Esophagus squamous epithelium (tissue), 5 donors: ENCODE results near the gene ZDHHC19. TPM values are rescaled to one million over a fixed set of nuclear protein-coding genes. Genes with fewer than 3 reads are reported as not detected.
"Not testable (repeated sequence)": the region's sequence is repeated elsewhere in the genome, so short reads cannot be mapped to it uniquely, and the experiment has no call there.

ENCODE experiments used
- DNase-seq: peaks from one replicate; lab custom pipeline; 2025; lab: John Stamatoyannopoulos, UW
- H3K27ac ChIP-seq, 4 donors: fragments of 200-600 bp; sonication (generic); one replicate each; pipeline ENCODE4 v1.5.1; 2016 to 2019; ENCODE audit warnings: mild to moderate bottlenecking in 1 of 4
- H3K27me3 ChIP-seq, 4 donors: fragments of 200-600 bp; sonication (generic); 1 replicate in 3 of 4; 2 replicates in 1 of 4; pipeline versions ENCODE4 v1.5.1 to v1.6.0; 2017 to 2021; ENCODE audit warnings: antibody characterized with exemption in 1 of 4
- H3K36me3 ChIP-seq, 3 donors: fragments of 200-600 bp; sonication (generic); one replicate each; pipeline ENCODE4 v1.5.1; 2016 to 2019
- H3K4me1 ChIP-seq, 3 donors: fragments of 200-600 bp; sonication (generic); one replicate each; pipeline ENCODE4 v1.5.1; 2017 to 2019
- H3K4me3 ChIP-seq, 4 donors: fragments of 200-600 bp; sonication (generic); 1 replicate in 3 of 4; 2 replicates in 1 of 4; pipeline ENCODE4 v1.5.1; 2016 to 2019; ENCODE audit warnings: mild to moderate bottlenecking in 2 of 4, moderate library complexity in 1 of 4
- H3K9me3 ChIP-seq, 3 donors: fragments of 200-600 bp; sonication (generic); one replicate each; pipeline ENCODE4 v1.5.1; 2016 to 2019
- CTCF ChIP-seq, 6 experiments: fragments of 450-650 bp in 4 of 6; fragments of 200-600 bp in 2 of 6; sonication (generic) in 2 of 6; IDR thresholded peaks; one replicate each; pipeline ENCODE4 v1.5.1; 2016 to 2019; ENCODE audit warnings: antibody characterized with exemption in 6 of 6, mild to moderate bottlenecking in 4 of 6, moderate library complexity in 4 of 6
- POLR2A ChIP-seq, 4 donors: fragments of 450-650 bp; IDR thresholded peaks; one replicate each; pipeline ENCODE4 v1.6.1; 2017; ENCODE audit warnings: antibody characterized with exemption in 4 of 4, mild to moderate bottlenecking in 4 of 4, moderate library complexity in 3 of 4
- WGBS, 2 donors: methylation state at CpG; one replicate each; pipeline ENCODE4 v1.1.5; 2018; 5-methylcytosine and 5-hydroxymethylcytosine counted together
- intact Hi-C: fragments of 100-400 bp; cut with DNase I; formaldehyde crosslinking; loops from one replicate; pipeline ENCODE4 v1.15.0; 2022
- total RNA-seq, 4 donors: library from RNA; depleted of rRNA; stranded (reverse); fragments of >200 nt; gene quantifications; one replicate each; pipeline ENCODE4 v1.1.0, GENCODE V29; 2016
- donor health status: DM: yes; HTN: yes; CAD: no.

Gene ZDHHC19
- total RNA-seq, 4 donors from 2014 or later = not detected

- DNase-seq = no peak
- Histone ChIP-seq H3K27me3 (no peaks in the 10 kb centered on the region), H3K4me3 (no peak overlapping the region), H3K4me1 (no peaks in the 10 kb centered on the region), H3K9me3 (no peaks in the 10 kb centered on the region), H3K27ac (no peak overlapping the region), H3K36me3 (peaks cover 7 to 74% (median 21%) of the 10 kb centered on the region in 3 donors)
- intact Hi-C loops = loop anchor here (5.0 kb wide), 1 partner anchor 265 kb away; the partner anchor contains the start of gene SMCO1
- no peak for TF ChIP-seq POLR2A (IDR thresholded peaks at IDR 0.05)
- TF ChIP-seq CTCF (IDR thresholded peaks at IDR 0.05) = no peak
- 91 to 96% methylated on average over 12 to 16 of the region's 16 CpGs for whole genome bisulfite sequencing, 2 donors
Observed at GRCh38 chr3:196251918-196252317, 40.7 kb upstream of the ZDHHC19 start.

- Histone ChIP-seq H3K4me3 (no peak overlapping the region), H3K9me3 (no peaks in the 10 kb centered on the region), H3K4me1 (no peaks in the 10 kb centered on the region), H3K36me3 (peaks cover 4 to 84% (median 22%) of the 10 kb centered on the region in 3 donors), H3K27ac (no peak overlapping the region), H3K27me3 (no peaks in the 10 kb centered on the region)
- WGBS, 2 donors = 77 to 93% methylated on average over 6 to 9 of the region's 13 CpGs
- TF ChIP-seq POLR2A (IDR thresholded peaks at IDR 0.05) (no peak), CTCF (IDR thresholded peaks at IDR 0.05) (no peak)
- intact Hi-C loops = no loop called here
- DNase-seq = no peak
Observed at GRCh38 chr3:196246612-196247308, 35.6 kb upstream of the ZDHHC19 start.

- H3K4me3 ChIP-seq, DNase-seq, H3K4me1 ChIP-seq, intact Hi-C loops, H3K27ac ChIP-seq, H3K9me3 ChIP-seq, H3K27me3 ChIP-seq: not testable (repeated sequence)
- WGBS, 2 donors = no CpG with 5 or more reads among the region's 34 CpGs
- peaks cover 4 to 95% (median 31%) of the 10 kb centered on the region in 3 donors for H3K36me3 ChIP-seq
Observed at GRCh38 chr3:196244166-196244565, 33.0 kb upstream of the ZDHHC19 start.

- intact Hi-C loops = no loop called here
- Histone ChIP-seq H3K27ac (no peak overlapping the region), H3K4me3 (no peak overlapping the region), H3K36me3 (peaks cover 4 to 95% (median 31%) of the 10 kb centered on the region in 3 donors), H3K4me1 (no peaks in the 10 kb centered on the region), H3K27me3 (no peaks in the 10 kb centered on the region), H3K9me3 (no peaks in the 10 kb centered on the region)
- no peak for DNase-seq
- TF ChIP-seq CTCF (IDR thresholded peaks at IDR 0.05) = no peak
- WGBS, 2 donors = 83 to 86% methylated on average over 4 to 8 of the region's 8 CpGs
Observed at GRCh38 chr3:196241704-196242103, 30.5 kb upstream of the ZDHHC19 start.

- DNase-seq = no peak
- no peak overlapping the region for H3K4me3 ChIP-seq
- H3K36me3 ChIP-seq = peaks cover 4 to 91% (median 23%) of the 10 kb centered on the region in 3 donors
- 83 to 90% methylated on average over 4 of the region's 4 CpGs for WGBS, 2 donors
- H3K27me3 ChIP-seq = no peaks in the 10 kb centered on the region
- no peaks in the 10 kb centered on the region for H3K9me3 ChIP-seq
- H3K27ac ChIP-seq = no peak overlapping the region
- TF ChIP-seq POLR2A (IDR thresholded peaks at IDR 0.05) (no peak), CTCF (IDR thresholded peaks at IDR 0.05) (no peak)
- intact Hi-C loops = no loop called here
- no peaks in the 10 kb centered on the region for H3K4me1 ChIP-seq
Observed at GRCh38 chr3:196240424-196240823, 29.2 kb upstream of the ZDHHC19 start.
